ENCODE data around the gene BRF1.

DNA sequence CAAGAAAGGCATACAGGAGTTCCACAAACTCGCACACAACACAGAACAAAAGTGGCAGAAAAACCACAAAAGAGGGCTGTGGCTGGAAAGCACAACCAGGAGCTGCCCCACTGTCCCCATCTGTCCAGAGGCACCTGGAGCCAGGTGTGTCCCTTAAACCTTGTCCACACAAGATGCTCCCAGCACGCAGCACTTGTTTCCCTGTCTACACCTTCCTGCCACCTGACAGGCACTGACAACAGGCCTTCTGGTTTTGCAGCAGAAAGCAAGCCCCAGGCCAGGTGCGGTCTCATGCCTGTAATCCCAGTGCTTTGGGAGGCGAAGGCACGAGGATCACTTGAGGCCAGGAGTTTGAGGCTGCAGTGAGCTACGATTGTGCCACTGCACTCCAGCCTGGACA, 48.9 kb downstream of the BRF1 start:
- no peak for TF ChIP-seq YY1 (IDR thresholded peaks at IDR 0.05; ENCODE audit: low read depth)
- TF ChIP-seq CEBPB (IDR thresholded peaks at IDR 0.05) = no peak
- no peak for TF ChIP-seq TEAD4 (IDR thresholded peaks at IDR 0.05)
- TF ChIP-seq, protein P1, sequence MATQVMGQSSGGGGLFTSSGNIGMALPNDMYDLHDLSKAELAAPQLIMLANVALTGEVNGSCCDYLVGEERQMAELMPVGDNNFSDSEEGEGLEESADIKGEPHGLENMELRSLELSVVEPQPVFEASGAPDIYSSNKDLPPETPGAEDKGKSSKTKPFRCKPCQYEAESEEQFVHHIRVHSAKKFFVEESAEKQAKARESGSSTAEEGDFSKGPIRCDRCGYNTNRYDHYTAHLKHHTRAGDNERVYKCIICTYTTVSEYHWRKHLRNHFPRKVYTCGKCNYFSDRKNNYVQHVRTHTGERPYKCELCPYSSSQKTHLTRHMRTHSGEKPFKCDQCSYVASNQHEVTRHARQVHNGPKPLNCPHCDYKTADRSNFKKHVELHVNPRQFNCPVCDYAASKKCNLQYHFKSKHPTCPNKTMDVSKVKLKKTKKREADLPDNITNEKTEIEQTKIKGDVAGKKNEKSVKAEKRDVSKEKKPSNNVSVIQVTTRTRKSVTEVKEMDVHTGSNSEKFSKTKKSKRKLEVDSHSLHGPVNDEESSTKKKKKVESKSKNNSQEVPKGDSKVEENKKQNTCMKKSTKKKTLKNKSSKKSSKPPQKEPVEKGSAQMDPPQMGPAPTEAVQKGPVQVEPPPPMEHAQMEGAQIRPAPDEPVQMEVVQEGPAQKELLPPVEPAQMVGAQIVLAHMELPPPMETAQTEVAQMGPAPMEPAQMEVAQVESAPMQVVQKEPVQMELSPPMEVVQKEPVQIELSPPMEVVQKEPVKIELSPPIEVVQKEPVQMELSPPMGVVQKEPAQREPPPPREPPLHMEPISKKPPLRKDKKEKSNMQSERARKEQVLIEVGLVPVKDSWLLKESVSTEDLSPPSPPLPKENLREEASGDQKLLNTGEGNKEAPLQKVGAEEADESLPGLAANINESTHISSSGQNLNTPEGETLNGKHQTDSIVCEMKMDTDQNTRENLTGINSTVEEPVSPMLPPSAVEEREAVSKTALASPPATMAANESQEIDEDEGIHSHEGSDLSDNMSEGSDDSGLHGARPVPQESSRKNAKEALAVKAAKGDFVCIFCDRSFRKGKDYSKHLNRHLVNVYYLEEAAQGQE (IDR thresholded peaks at IDR 0.05; ENCODE audit: low read depth) = no peak
- TF ChIP-seq TAF1 (IDR thresholded peaks at IDR 0.05; ENCODE audit: low read depth) = no peak

Measured in Ishikawa (cell line).